Loucy (cell line): ENCODE measurements around the gene BCL2.

Experiments used
- H2AFZ ChIP-seq: fragments of 200-600 bp; sonication (generic); 2 replicates; pipeline ENCODE4 v1.6.0; 2016; ENCODE audit warnings: antibody characterized with exemption, mild to moderate bottlenecking, low read length, moderate library complexity
- H3F3A ChIP-seq: fragments of 200-600 bp; 2 replicates; pipeline ENCODE4 v1.6.0; 2016; ENCODE audit warnings: antibody characterized with exemption, low read depth, mild to moderate bottlenecking
- H3K27me3 ChIP-seq: fragments of 200-600 bp; sonication (generic); 2 replicates; pipeline ENCODE4 v1.6.1; 2014; ENCODE audit warnings: low read length, mild to moderate bottlenecking; ENCODE audit not compliant: insufficient read depth, poor library complexity, severe bottlenecking
- H3K36me3 ChIP-seq: fragments of 200-600 bp; sonication (generic); 2 replicates; pipeline ENCODE4 v1.6.1; 2016; ENCODE audit warnings: low read length; ENCODE audit not compliant: insufficient read depth
- H3K4me1 ChIP-seq: fragments of 200-600 bp; sonication (generic); 2 replicates; pipeline ENCODE4 v1.5.1; 2014; ENCODE audit warnings: low read length, mild to moderate bottlenecking; ENCODE audit not compliant: insufficient read depth, poor library complexity, severe bottlenecking
- H3K4me2 ChIP-seq: fragments of 200-600 bp; sonication (generic); 2 replicates; pipeline ENCODE4 v1.6.0; 2014; ENCODE audit warnings: antibody characterized with exemption, low read length, low read depth, mild to moderate bottlenecking; ENCODE audit not compliant: poor library complexity, severe bottlenecking
- H3K4me3 ChIP-seq: fragments of 200-600 bp; sonication (generic); 2 replicates; pipeline ENCODE4 v1.5.1; 2014; ENCODE audit warnings: low read length, mild to moderate bottlenecking, mixed read lengths; ENCODE audit not compliant: poor library complexity, severe bottlenecking
- H3K79me2 ChIP-seq: fragments of 200-600 bp; sonication (generic); 2 replicates; pipeline ENCODE4 v1.6.1; 2014; ENCODE audit warnings: low read length; ENCODE audit not compliant: insufficient read depth
- H3K9ac ChIP-seq: fragments of 200-600 bp; sonication (generic); 2 replicates; pipeline ENCODE4 v1.6.0; 2014; ENCODE audit warnings: mild to moderate bottlenecking, low read depth, low read length, moderate library complexity; ENCODE audit not compliant: poor library complexity, severe bottlenecking
- H3K9me2 ChIP-seq: fragments of 200-600 bp; sonication (generic); replicated peaks from 2 replicates; pipeline ENCODE4 v1.6.1; 2016; ENCODE audit warnings: low read depth, low read length, mixed read lengths
- H3K9me3 ChIP-seq: fragments of 200-600 bp; sonication (generic); 2 replicates; pipeline ENCODE4 v1.6.1; 2014; ENCODE audit warnings: mild to moderate bottlenecking, antibody characterized with exemption, low read length, low read depth; ENCODE audit not compliant: insufficient read depth
- H4K20me1 ChIP-seq: fragments of 200-600 bp; sonication (generic); 2 replicates; pipeline ENCODE4 v1.6.0; 2014; ENCODE audit warnings: antibody characterized with exemption, low read length, mild to moderate bottlenecking; ENCODE audit not compliant: insufficient read depth, poor library complexity, severe bottlenecking
- CTCF ChIP-seq: fragments of 200-600 bp; sonication (generic); conservative IDR thresholded peaks from 2 replicates; pipeline ENCODE4 v1.5.1; 2014; ENCODE audit warnings: mild to moderate bottlenecking, antibody characterized with exemption, low read length
- EZH2phosphoT487 ChIP-seq: fragments of 200-600 bp; IDR thresholded peaks from 2 replicates; pipeline ENCODE4 v1.6.1; 2018; ENCODE audit warnings: antibody characterized with exemption, mild to moderate bottlenecking, moderate library complexity, borderline replicate concordance

The BCL2 gene

GRCh38 chr18:63105636-63106316, 213.8 kb downstream of the BCL2 start:
- Histone ChIP-seq H3K9me3 (peaks cover 8% of the 10 kb centered on the region; the same call in 1 of the 2 replicates), H3K27me3 (no peaks in the 10 kb centered on the region), H3K4me2 (no peak overlapping the region), H3K4me1 (peaks cover 64% of the 10 kb centered on the region), H3K4me3 (no peak overlapping the region), H3K9ac (no peak overlapping the region), H3F3A (peaks cover 13% of the 10 kb centered on the region), H3K79me2 (no peaks in the 10 kb centered on the region), H4K20me1 (no peaks in the 10 kb centered on the region), H3K36me3 (no peaks in the 10 kb centered on the region), H3K9me2 (no peaks in the 10 kb centered on the region), H2AFZ (no peak overlapping the region)
- TF ChIP-seq EZH2phosphoT487, result no peak
- TF ChIP-seq CTCF, result no peak

GRCh38 chr18:63104868-63105267, 214.7 kb downstream of the BCL2 start:
- Histone ChIP-seq H4K20me1 (no peaks in the 10 kb centered on the region), H3K9me3 (peaks cover under 1% of the 10 kb centered on the region; the same call in 1 of the 2 replicates), H3K4me3 (no peak overlapping the region), H3K27me3 (no peaks in the 10 kb centered on the region), H3K9me2 (no peaks in the 10 kb centered on the region), H3K36me3 (no peaks in the 10 kb centered on the region), H3K4me1 (peaks cover 64% of the 10 kb centered on the region), H3K79me2 (no peaks in the 10 kb centered on the region), H3F3A (peaks cover 18% of the 10 kb centered on the region), H2AFZ (no peak overlapping the region), H3K9ac (no peak overlapping the region), H3K4me2 (no peak overlapping the region)
- no peak for TF ChIP-seq CTCF
- no peak for TF ChIP-seq EZH2phosphoT487

GRCh38 chr18:63102941-63103744, 216.4 kb downstream of the BCL2 start:
- TF ChIP-seq CTCF (no peak), EZH2phosphoT487 (no peak)
- no peaks in the 10 kb centered on the region for H3K9me3 ChIP-seq
- H3K36me3 ChIP-seq, result no peaks in the 10 kb centered on the region
- H3K4me2 ChIP-seq, result no peak overlapping the region
- no peak overlapping the region for H3K4me3 ChIP-seq
- H2AFZ ChIP-seq, result no peak overlapping the region
- H3F3A ChIP-seq, result peaks cover 30% of the 10 kb centered on the region
- no peaks in the 10 kb centered on the region for H4K20me1 ChIP-seq
- peak overlapping the region; percentile 2 for H3K9ac ChIP-seq
- peaks cover 69% of the 10 kb centered on the region for H3K4me1 ChIP-seq
- H3K9me2 ChIP-seq, result no peaks in the 10 kb centered on the region
- no peaks in the 10 kb centered on the region for H3K79me2 ChIP-seq
- no peaks in the 10 kb centered on the region for H3K27me3 ChIP-seq
